Ishikawa (cell line): ENCODE measurements around the gene MZT2B.
A peak's percentile ranks its signal among the peaks of the same experiment; 100 is the strongest.

Experiments used
- CEBPB ChIP-seq: IDR thresholded peaks from 2 replicates; pipeline ENCODE4 v1.6.1; 2012
- CREB1 ChIP-seq: IDR thresholded peaks from 2 replicates; pipeline ENCODE4 v1.6.1; 2012; ENCODE audit warnings: low read depth
- EGR1 ChIP-seq: IDR thresholded peaks from 2 replicates; pipeline ENCODE4 v1.6.1; 2012
- EP300 ChIP-seq: IDR thresholded peaks from 2 replicates; pipeline ENCODE4 v1.6.1; 2012; ENCODE audit warnings: borderline replicate concordance
- FOXM1 ChIP-seq: IDR thresholded peaks from 2 replicates; pipeline ENCODE4 v1.6.1; 2012; ENCODE audit warnings: low read depth, borderline replicate concordance
- NFIC ChIP-seq: IDR thresholded peaks from 2 replicates; pipeline ENCODE4 v1.6.1; 2012
- RAD21 ChIP-seq: IDR thresholded peaks from 2 replicates; pipeline ENCODE4 v1.6.1; 2012; ENCODE audit warnings: low read depth
- REST ChIP-seq: IDR thresholded peaks from 2 replicates; pipeline ENCODE4 v1.6.1; 2012; ENCODE audit warnings: low read depth, mild to moderate bottlenecking
- TAF1 ChIP-seq: IDR thresholded peaks from 2 replicates; pipeline ENCODE4 v1.6.1; 2012; ENCODE audit warnings: low read depth, mild to moderate bottlenecking
- TCF12 ChIP-seq: IDR thresholded peaks from 2 replicates; pipeline ENCODE4 v1.6.1; 2012; ENCODE audit warnings: low read depth
- TEAD4 ChIP-seq: IDR thresholded peaks from 2 replicates; pipeline ENCODE4 v1.6.1; 2012
- YY1 ChIP-seq: IDR thresholded peaks from 2 replicates; pipeline ENCODE4 v1.6.1; 2012; ENCODE audit warnings: low read depth
- ZBTB7A ChIP-seq: IDR thresholded peaks from 2 replicates; pipeline ENCODE4 v1.6.1; 2012; ENCODE audit warnings: low read depth
- TF ChIP-seq, protein P1 (sequence below): IDR thresholded peaks from 2 replicates; pipeline ENCODE4 v1.6.1; 2012
- TF ChIP-seq, protein P2 (sequence below): IDR thresholded peaks from 2 replicates; pipeline ENCODE4 v1.6.1; 2012

MZT2B gene

DNA sequence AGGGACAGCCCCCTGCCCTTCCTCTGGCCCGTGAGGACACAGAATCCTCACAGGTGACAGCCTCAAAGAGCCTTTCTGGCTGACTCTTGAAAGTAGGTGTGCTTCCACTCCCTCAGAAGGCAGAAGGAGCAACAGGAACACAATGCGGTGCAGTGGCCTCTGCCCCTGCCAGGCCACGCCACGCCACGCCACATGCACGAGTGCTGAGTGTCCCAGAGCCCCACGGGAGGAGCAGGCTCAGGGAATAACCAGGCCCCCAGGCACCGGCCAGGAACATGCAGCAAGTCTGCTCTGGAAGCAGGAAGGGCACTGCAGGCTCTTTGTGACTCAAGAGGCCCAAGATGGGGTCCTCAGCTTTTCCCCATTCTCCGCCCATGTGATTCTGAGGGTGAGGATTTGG is 19.1 kb upstream of the MZT2B start:
- TF ChIP-seq TAF1 (no peak), ZBTB7A (no peak), NFIC (no peak), YY1 (no peak), TEAD4 (no peak), REST (no peak), TCF12 (no peak), CREB1 (no peak), EP300 (no peak), CEBPB (no peak), EGR1 (no peak), FOXM1 (no peak), RAD21 (no peak)
- TF ChIP-seq, protein P1, sequence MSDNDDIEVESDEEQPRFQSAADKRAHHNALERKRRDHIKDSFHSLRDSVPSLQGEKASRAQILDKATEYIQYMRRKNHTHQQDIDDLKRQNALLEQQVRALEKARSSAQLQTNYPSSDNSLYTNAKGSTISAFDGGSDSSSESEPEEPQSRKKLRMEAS: no peak
- TF ChIP-seq, protein P2, sequence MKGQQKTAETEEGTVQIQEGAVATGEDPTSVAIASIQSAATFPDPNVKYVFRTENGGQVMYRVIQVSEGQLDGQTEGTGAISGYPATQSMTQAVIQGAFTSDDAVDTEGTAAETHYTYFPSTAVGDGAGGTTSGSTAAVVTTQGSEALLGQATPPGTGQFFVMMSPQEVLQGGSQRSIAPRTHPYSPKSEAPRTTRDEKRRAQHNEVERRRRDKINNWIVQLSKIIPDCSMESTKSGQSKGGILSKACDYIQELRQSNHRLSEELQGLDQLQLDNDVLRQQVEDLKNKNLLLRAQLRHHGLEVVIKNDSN: no peak

GRCh38 chr2:130165293-130166016 is 16.6 kb upstream of the MZT2B start:
- TF ChIP-seq EP300 (no peak), NFIC (no peak)

DNA sequence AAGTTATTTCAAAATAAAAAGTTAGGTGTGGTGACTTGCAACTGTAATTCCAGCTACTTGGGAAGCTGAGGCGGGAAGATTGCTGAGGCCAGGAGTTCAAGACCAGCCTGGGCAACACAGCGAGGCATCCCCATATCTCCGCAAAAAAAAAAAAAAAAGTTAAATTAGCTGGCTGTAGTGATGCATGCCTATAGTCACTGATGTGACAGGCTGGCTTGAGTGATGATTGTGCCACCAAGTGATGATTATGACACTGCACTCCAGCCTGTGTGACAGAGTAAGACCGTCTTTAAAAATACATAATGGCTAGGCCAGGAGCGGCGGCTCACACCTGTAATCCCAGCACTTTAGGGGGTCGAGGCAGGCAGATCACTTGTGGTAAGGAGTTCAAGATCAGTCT is 12.2 kb upstream of the MZT2B start:
- TF ChIP-seq YY1 (no peak), CEBPB (no peak), FOXM1 (no peak), EP300 (no peak), EGR1 (no peak), REST (no peak), ZBTB7A (no peak), RAD21 (no peak), TCF12 (no peak), TEAD4 (no peak)
- TF ChIP-seq, protein P1: no peak

- TF ChIP-seq, protein P2: peak; percentile 47
- TF ChIP-seq ZBTB7A: no peak
- 0 out of 2 replicates have a peak, but pooled peaks have one; percentile 31 for TF ChIP-seq TEAD4
- TF ChIP-seq TAF1: peak; percentile 85
- TF ChIP-seq YY1: peak; percentile 98
- TF ChIP-seq CREB1: peak; percentile 95
- TF ChIP-seq FOXM1: peak; percentile 56; the same call in 1 of the 2 replicates
- TF ChIP-seq, protein P1: peak; percentile 83
- no peak for TF ChIP-seq RAD21
- TF ChIP-seq EP300: no peak
- TF ChIP-seq EGR1: peak; percentile 74; the same call in 1 of the 2 replicates
- no peak for TF ChIP-seq TCF12
- TF ChIP-seq REST: no peak
- no peak for TF ChIP-seq NFIC
- TF ChIP-seq CEBPB: no peak
Measured at GRCh38 chr2:130181325-130181879, 660 bp upstream of the MZT2B start, which contains the start of gene SMPD4. SMPD4 (minus strand) TSS chr2:130181602; CDS start chr2:130176592, 5,010 bp downstream.
